Subcutaneous abdominal adipose tissue (tissue), 5 donors: ENCODE results near the gene CLEC9A.
"Not testable (repeated sequence)": the region's sequence is repeated elsewhere in the genome, so short reads cannot be mapped to it uniquely, and the experiment has no call there.

Experiments
- H3K27ac ChIP-seq: one replicate; pipeline ENCODE4 v1.7.0; 2013; ENCODE audit warnings: low read depth, mild to moderate bottlenecking, inconsistent platforms, low read length, moderate library complexity
- H3K27me3 ChIP-seq, 5 donors: one replicate each; pipeline ENCODE4 v1.7.0; 2013; ENCODE audit warnings: low read length in 5 of 5, inconsistent platforms in 1 of 5; ENCODE audit not compliant: control insufficient read depth in 5 of 5, insufficient read depth in 4 of 5
- H3K36me3 ChIP-seq, 5 donors: one replicate each; pipeline ENCODE4 v1.7.0; 2013; ENCODE audit warnings: low read length in 5 of 5; ENCODE audit not compliant: control insufficient read depth in 5 of 5, insufficient read depth in 5 of 5
- H3K4me1 ChIP-seq, 5 donors: one replicate each; pipeline ENCODE4 v1.7.0; 2013; ENCODE audit warnings: low read length in 5 of 5, mild to moderate bottlenecking in 3 of 5, moderate library complexity in 1 of 5; ENCODE audit not compliant: control insufficient read depth in 5 of 5, insufficient read depth in 5 of 5
- H3K4me3 ChIP-seq, 5 donors: one replicate each; pipeline ENCODE4 v1.7.0; 2013; ENCODE audit warnings: low read length in 5 of 5, low read depth in 1 of 5
- H3K9ac ChIP-seq, 5 donors: one replicate each; pipeline ENCODE4 v1.7.0; 2013; ENCODE audit warnings: low read length in 5 of 5, mild to moderate bottlenecking in 4 of 5, moderate library complexity in 3 of 5
- H3K9me3 ChIP-seq, 5 donors: one replicate each; pipeline ENCODE4 v1.7.0; 2013; ENCODE audit warnings: low read length in 5 of 5; ENCODE audit not compliant: control insufficient read depth in 5 of 5
- donor health status: healthy.
- donor health status: healthy.
- donor health status: healthy.
- donor health status: healthy.
- donor health status: healthy.

The CLEC9A gene

GRCh38 chr12:10025236-10025635 lies 5.2 kb upstream of the CLEC9A start:
- no peak overlapping the region for H3K9ac ChIP-seq
- no peaks in the 10 kb centered on the region for H3K27me3 ChIP-seq
- H3K4me3 ChIP-seq: no peak overlapping the region
- H3K27ac ChIP-seq: no peak overlapping the region
- peaks cover 0 to 2% (median 0%) of the 10 kb centered on the region in 5 donors for H3K9me3 ChIP-seq
- H3K4me1 ChIP-seq: no peaks in the 10 kb centered on the region
- no peaks in the 10 kb centered on the region for H3K36me3 ChIP-seq

- H3K4me1 ChIP-seq, H3K4me3 ChIP-seq, H3K9ac ChIP-seq, H3K36me3 ChIP-seq, H3K9me3 ChIP-seq, H3K27me3 ChIP-seq, H3K27ac ChIP-seq: not testable (repeated sequence)
These were observed 3.8 kb upstream of the CLEC9A start for GRCh38 chr12:10026666-10027065.

GRCh38 chr12:10027311-10027710 lies 3.2 kb upstream of the CLEC9A start:
- Histone ChIP-seq H3K27me3 (no peaks in the 10 kb centered on the region), H3K27ac (no peak overlapping the region), H3K4me3 (no peak overlapping the region), H3K4me1 (no peaks in the 10 kb centered on the region), H3K36me3 (no peaks in the 10 kb centered on the region), H3K9me3 (peaks cover 0 to 2% (median 0%) of the 10 kb centered on the region in 5 donors), H3K9ac (no peak overlapping the region)

GRCh38 chr12:10027721-10028120 lies 2.8 kb upstream of the CLEC9A start:
- H3K4me3 ChIP-seq: no peak overlapping the region
- H3K4me1 ChIP-seq: no peaks in the 10 kb centered on the region
- H3K27me3 ChIP-seq: no peaks in the 10 kb centered on the region
- H3K27ac ChIP-seq: no peak overlapping the region
- no peak overlapping the region for H3K9ac ChIP-seq
- peaks cover 0 to 2% (median 0%) of the 10 kb centered on the region in 5 donors for H3K9me3 ChIP-seq
- no peaks in the 10 kb centered on the region for H3K36me3 ChIP-seq

DNA sequence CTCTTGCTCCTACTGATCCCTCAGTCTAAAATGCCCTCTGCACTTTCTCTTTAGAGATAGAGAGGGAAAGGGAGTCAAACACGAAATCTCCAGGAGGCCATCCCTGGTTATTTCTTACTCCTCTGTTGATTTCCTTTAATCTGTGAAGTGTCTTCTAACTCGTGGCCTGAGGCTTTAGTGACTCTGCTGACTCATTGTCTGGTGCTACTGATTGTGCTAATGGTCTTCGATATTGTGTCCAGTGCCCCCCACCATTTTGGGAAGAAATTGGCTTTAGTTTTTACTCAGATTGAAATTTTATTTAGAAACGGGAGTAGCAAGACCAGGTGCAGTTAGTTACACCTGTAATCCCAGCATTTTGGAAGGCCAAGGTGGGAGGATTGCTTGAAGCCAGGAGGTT lies 839 bp downstream of the CLEC9A start:
- Histone ChIP-seq H3K9me3 (no peaks in the 10 kb centered on the region), H3K36me3 (no peaks in the 10 kb centered on the region), H3K9ac (no peak overlapping the region), H3K27me3 (no peaks in the 10 kb centered on the region), H3K4me1 (peaks cover 0 to 6% (median 0%) of the 10 kb centered on the region in 5 donors), H3K27ac (no peak overlapping the region), H3K4me3 (no peak overlapping the region)

DNA sequence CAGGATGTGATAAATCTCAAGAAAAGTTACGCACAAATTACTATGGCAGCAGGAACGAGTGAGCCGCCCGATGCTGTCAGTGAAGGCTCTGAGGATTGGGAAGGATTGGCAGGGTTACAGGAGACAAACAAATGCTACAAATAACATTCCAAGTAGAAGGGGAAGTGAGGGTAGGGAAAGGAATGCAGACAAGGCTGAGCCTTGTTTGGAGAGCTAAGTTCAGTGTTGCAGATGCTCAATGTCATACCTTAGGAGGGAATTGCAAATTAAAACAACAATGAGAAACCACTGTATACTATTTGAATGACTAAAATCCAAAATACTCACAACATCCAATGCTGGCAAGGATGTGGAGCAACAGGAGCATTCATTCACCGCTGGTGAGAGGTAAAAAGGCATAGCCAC lies 1.3 kb downstream of the CLEC9A start:
- H3K36me3 ChIP-seq: no peaks in the 10 kb centered on the region
- no peak overlapping the region for H3K4me3 ChIP-seq
- H3K27ac ChIP-seq: no peak overlapping the region
- H3K9me3 ChIP-seq: no peaks in the 10 kb centered on the region
- peaks cover 0 to 6% (median 0%) of the 10 kb centered on the region in 5 donors for H3K4me1 ChIP-seq
- H3K27me3 ChIP-seq: no peaks in the 10 kb centered on the region
- no peak overlapping the region for H3K9ac ChIP-seq

GRCh38 chr12:10033783-10034545 lies 3.5 kb downstream of the CLEC9A start:
- no peak overlapping the region for H3K4me3 ChIP-seq
- no peaks in the 10 kb centered on the region for H3K27me3 ChIP-seq
- H3K9me3 ChIP-seq: no peaks in the 10 kb centered on the region
- peaks cover 0 to 6% (median 0%) of the 10 kb centered on the region in 5 donors for H3K4me1 ChIP-seq
- H3K36me3 ChIP-seq: no peaks in the 10 kb centered on the region
- H3K9ac ChIP-seq: no peak overlapping the region
- no peak overlapping the region for H3K27ac ChIP-seq

DNA sequence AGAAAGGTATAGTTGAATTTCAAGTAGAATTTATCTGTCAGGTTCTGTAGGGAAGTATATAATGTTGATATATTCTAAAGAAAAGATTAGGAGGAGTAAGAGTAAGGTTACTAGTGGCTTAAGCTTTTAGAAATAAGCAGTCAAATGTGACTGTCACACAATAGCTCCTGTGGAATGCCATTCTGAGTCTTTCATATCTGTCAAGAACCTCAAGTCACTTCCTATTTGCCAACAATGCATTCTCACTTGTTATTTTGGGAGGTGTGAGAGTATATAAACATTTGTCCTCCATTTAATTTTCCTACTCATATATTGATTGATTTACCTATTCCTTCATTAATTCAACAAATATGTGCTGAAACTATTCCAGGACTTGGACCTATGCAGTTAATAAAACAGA lies 11.7 kb downstream of the CLEC9A start:
- Histone ChIP-seq H3K27me3 (no peaks in the 10 kb centered on the region), H3K9ac (no peak overlapping the region), H3K4me3 (no peak overlapping the region), H3K4me1 (peaks cover 0 to 3% (median 0%) of the 10 kb centered on the region in 5 donors), H3K27ac (no peak overlapping the region), H3K9me3 (no peaks in the 10 kb centered on the region), H3K36me3 (no peaks in the 10 kb centered on the region)

GRCh38 chr12:10048526-10048925 lies 18.0 kb downstream of the CLEC9A start:
- H3K27ac ChIP-seq: no peak overlapping the region
- H3K36me3 ChIP-seq: no peaks in the 10 kb centered on the region
- H3K9me3 ChIP-seq: peaks cover 0 to 9% (median 0%) of the 10 kb centered on the region in 5 donors
- H3K9ac ChIP-seq: no peak overlapping the region
- H3K4me1 ChIP-seq: peaks cover 0 to 3% (median 0%) of the 10 kb centered on the region in 5 donors
- H3K27me3 ChIP-seq: no peaks in the 10 kb centered on the region
- H3K4me3 ChIP-seq: no peak overlapping the region

- H3K9ac ChIP-seq: no peak overlapping the region
- no peaks in the 10 kb centered on the region for H3K27me3 ChIP-seq
- no peaks in the 10 kb centered on the region for H3K4me1 ChIP-seq
- no peaks in the 10 kb centered on the region for H3K36me3 ChIP-seq
- H3K27ac ChIP-seq: no peak overlapping the region
- H3K9me3 ChIP-seq: peaks cover 0 to 9% (median 0%) of the 10 kb centered on the region in 5 donors
- no peak overlapping the region for H3K4me3 ChIP-seq
These were observed 21.9 kb downstream of the CLEC9A start for GRCh38 chr12:10052193-10052913.
